GM19455 (cell line): ENCODE results near the gene ROBO1.

ENCODE experiments used
- ATAC-seq: cut with Tn5 transposase; IDR thresholded peaks from one replicate; pipeline ENCODE4 v1.9.1; 2021; ENCODE audit not compliant: unreplicated experiment

ROBO1 gene

DNA sequence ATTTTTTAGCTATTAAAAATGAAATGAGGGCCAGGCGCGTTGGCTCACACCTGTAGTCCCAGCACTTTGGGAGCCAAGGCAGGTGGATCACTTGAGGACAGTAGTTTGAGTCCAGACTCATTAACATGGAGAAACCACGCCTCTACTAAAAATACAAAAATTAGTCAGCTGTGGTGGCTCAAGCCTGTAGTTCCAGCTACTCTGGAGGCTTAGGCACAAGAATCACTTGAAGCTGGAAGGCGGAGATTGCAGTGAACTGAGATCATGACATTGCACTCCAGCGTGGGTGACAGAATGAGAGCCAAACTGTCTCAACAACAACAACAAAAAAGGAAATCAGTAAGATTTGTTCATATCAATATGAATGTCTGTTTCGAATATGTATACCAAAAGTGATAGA lies 517.1 kb downstream of the ROBO1 start:
- no peak for ATAC-seq

- ATAC-seq, result no peak
These were observed 518.1 kb downstream of the ROBO1 start for GRCh38 chr3:79249701-79250100.

- no peak for ATAC-seq
These were observed 520.1 kb downstream of the ROBO1 start for GRCh38 chr3:79247725-79248043.

DNA sequence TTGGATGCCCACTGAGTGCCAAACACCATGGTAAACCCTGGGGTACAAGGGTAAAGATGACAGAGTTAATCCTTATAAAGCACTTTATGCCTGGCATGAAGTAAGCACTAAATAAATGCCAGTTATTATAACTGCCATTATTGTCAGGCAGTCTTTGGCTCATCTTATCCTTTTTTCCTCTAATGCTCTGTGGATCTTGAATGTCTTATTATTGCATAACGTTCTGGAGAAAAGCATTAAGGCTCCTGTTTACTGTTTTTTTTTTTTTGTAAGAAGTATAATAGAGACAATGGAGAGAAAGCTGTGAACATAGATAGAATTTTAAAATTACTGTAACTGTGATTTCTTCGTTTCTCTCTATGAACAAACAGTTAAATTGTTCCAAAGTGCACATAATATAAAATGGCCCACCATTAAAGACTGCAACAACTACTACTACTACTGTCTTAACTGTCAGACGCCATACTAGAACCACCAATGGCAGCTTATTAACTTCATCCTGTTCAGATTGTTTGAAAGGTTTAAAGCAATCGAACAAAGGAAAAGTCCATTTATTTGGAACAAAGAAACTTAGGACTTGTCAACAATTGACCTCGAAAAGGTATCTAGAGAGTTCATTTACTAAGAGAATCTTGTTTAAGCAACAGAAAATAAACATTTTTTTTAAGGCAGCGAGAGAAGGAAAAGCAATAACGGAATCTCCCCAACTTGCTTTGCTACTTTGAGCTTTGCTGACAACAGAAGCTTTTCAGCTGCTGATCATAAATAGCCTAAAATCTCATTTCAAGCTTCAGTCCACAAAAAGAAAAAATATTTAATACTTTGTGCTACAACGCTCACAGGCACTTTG lies 520.7 kb downstream of the ROBO1 start:
- ATAC-seq, result no peak

- no peak for ATAC-seq
These were observed 522.3 kb downstream of the ROBO1 start for GRCh38 chr3:79245284-79246138.

DNA sequence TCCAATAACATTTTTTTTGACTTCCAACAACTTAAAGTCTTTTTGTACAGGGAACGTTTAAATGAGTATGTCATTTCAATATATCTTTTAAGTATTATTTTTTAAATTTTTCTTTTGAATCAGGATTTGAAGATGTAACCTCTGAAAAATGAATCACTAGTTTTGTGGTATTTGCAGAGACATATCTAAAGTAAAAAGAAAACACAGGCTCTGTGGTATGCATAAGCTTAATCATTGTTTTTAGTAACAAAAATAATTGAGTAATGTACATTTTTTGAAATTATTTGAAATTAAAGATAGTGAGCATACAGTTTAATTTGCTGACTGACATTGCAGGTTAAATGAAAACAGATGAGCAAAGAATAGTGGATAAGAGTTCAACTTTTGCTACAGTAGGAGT lies 531.3 kb downstream of the ROBO1 start:
- no peak for ATAC-seq

DNA sequence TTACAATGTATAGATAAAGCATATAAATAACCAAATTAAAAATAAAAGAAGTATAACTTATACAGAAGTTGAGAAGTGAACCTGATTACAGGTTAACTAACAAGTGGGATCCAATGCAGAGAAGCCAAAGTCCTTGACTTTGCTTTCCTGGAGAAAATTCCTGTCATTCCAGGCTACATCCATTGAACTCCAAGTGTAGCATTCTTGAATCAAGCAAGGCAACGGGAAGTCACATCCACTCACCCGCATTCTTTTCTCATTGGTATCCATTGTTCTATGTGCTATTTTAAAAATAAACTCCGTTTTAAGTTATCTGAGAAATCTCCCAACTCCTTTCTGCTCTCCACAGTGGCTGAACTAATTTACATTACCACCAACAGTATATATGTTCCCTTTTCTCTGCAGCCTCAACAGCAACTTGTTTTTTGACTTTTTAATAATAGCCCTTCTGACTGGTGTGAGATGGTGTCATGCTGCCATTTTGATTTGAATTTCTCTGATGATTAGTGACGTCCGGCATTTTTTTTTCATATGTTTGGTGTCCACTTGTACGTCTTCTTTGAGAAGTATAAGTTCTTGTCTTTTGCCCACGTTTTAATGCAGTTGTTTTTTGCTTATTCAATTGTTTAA lies 534.3 kb downstream of the ROBO1 start:
- ATAC-seq, result no peak

- ATAC-seq, result no peak
These were observed 537.5 kb downstream of the ROBO1 start for GRCh38 chr3:79230266-79230665.

GRCh38 chr3:79217096-79217495 lies 550.7 kb downstream of the ROBO1 start:
- ATAC-seq, result no peak

- no peak for ATAC-seq
These were observed 552.5 kb downstream of the ROBO1 start for GRCh38 chr3:79215286-79215685.

- ATAC-seq, result no peak
These were observed 556.0 kb downstream of the ROBO1 start for GRCh38 chr3:79211586-79212359.

- no peak for ATAC-seq
These were observed 563.4 kb downstream of the ROBO1 start for GRCh38 chr3:79204351-79204750.

- no peak for ATAC-seq
These were observed 564.7 kb downstream of the ROBO1 start for GRCh38 chr3:79203144-79203519.

DNA sequence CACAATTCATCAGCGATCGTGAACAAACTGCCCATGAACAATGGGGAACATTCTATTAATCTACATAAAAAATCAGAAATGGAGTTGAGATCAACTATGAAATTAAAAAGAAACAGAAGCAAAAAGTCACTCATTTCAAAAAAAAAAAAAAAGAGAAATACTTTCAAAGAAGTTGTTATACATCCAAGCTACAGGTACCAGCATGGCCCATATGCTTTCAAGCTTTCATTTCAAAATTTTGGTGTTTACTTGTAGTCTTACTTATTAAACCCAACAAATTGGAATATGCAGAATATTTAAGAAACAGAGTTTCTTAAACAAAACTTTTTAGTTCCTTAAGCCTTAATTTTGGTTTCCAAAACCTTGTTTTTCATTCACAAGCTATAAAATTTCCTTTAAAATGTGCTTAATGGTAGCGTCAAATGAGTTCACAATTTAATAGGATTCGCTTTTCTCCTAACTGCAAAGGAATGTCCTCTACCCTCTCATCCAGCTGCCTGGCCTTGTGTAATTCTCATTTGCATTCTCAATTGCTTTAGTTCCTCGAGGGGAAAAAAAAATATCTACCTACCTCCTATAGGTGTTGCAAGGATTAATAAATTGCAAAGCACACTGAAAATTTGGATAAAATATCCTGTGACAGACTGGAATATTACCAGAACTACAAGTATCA lies 565.2 kb downstream of the ROBO1 start:
- ATAC-seq, result no peak

DNA sequence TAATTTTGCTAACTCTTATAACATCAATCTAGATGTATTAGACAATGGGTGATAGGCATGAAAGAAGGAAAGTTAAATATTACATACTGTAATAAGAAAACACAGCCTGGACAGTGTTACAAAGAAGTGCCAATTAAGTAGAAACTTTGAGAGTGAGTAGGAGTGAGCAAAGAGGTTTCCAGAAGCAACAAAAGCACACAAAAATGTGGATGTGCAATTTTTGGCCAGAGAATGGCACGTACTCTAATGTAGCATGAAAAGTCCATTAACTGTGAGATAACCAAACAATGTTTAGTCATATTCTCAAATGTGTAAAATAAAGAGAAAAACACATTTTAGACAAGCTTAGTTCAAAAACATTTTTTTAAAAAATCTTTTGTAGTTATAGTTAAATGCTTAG lies 567.3 kb downstream of the ROBO1 start:
- ATAC-seq, result no peak

DNA sequence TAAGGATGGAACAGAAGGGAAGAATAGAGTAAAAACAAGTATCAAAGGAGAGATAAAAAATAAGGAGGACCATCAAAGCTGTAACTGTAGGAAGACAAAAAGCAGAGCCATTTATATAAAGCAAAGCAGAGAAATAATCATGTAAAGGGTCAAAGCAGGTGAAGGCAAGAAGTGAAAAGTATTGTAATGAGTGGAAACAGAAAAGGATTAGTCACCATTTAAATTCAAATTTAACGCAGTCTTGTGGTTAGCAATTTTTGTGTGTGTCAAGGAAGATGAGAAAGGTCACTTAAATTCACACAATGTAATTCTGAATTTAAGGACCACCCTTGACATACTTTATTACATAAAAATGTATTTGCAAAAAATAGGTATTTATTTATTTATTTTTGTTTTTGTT lies 567.8 kb downstream of the ROBO1 start:
- no peak for ATAC-seq

DNA sequence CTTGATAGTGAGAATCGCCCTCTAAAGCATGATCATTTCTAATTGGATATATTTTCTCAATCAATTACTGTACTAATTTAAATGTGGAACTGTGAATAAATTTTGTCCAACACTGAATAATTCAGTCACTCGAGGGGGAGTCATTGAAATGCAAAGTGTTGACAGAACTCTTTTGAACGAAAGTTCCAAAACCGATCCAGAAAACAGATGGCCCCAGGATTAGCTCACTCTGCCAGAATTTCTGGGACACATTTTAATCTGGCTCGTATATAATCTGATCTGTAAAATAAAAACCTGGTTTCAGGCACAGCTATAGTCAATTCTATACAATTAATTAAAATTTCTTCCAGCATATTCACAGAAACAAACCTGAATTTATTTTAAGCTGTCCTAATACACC lies 580.4 kb downstream of the ROBO1 start:
- ATAC-seq, result no peak

- ATAC-seq, result no peak
These were observed 583.5 kb downstream of the ROBO1 start for GRCh38 chr3:79184251-79184650.

DNA sequence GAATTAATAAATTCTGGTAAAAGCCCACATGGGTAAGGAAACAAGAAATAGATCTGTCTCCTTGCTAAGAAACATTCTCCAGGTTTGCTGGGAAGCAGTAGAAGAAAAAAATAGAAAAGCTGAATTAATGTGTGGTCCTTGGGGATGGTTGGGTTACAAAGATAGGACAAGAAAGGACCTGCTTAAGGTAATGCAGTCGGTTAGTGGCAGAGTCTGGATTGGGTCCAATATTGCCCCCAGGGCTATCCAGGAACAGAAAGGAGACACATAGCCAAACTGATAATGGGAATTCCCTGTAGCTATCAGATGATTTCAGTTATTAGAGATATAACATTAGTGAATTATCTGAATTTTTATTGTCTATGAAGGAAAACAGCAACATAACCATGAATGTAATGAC lies 584.3 kb downstream of the ROBO1 start:
- no peak for ATAC-seq

DNA sequence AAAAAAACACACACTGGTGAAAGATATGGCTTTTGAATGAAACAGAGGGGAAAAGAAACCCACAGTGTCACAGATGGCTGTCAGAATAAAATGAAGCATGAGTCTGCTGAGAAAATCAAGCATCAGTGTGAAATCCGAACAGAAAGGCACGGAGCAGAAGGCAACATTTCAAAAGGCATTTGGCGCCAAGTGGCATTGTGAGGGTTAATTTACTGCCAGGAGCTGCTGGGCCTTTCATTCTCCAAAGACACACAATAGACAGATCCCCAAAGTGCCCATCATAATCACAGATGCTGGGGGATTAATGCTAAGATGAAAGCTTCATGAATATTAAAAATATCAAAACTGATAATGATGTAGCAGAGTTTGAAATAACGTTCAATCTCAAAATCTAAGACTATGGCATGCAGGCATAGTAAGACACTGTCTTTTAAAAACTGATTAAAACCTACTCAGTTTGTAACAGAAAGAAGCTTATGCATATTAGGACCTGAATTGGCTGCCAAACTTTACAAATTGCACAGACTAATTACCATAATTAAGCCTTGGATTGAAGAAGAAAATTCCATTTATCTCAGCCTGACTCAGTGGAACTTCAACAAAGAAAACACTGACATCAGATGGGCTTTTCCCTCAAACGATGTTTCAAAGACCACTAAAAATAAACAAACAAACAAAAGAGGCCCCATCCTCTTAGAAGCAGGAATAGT lies 589.2 kb downstream of the ROBO1 start:
- ATAC-seq, result no peak
